Ectodermal cell (in vitro differentiated cells): ENCODE data around the gene ST3GAL5.

ENCODE experiments used
- H3K27ac ChIP-seq: 2 replicates; pipeline ENCODE4 v1.7.0; 2013; ENCODE audit warnings: mild to moderate bottlenecking, low read depth, low read length; ENCODE audit not compliant: insufficient read depth, poor library complexity, severe bottlenecking
- H3K27me3 ChIP-seq: 2 replicates; pipeline ENCODE4 v1.7.0; 2013; ENCODE audit warnings: mild to moderate bottlenecking, low read length; ENCODE audit not compliant: insufficient read depth, control insufficient read depth, poor library complexity, severe bottlenecking
- H3K36me3 ChIP-seq: one replicate; pipeline ENCODE4 v1.7.0; 2013; ENCODE audit warnings: low read length; ENCODE audit not compliant: control insufficient read depth, insufficient read depth
- H3K4me1 ChIP-seq: one replicate; pipeline ENCODE4 v1.7.0; 2013; ENCODE audit warnings: low read length; ENCODE audit not compliant: control insufficient read depth, insufficient read depth
- H3K4me3 ChIP-seq: 2 replicates; pipeline ENCODE4 v1.7.0; 2013; ENCODE audit warnings: low read depth, low read length, control low read depth; ENCODE audit not compliant: insufficient read depth
- H3K9me3 ChIP-seq: 2 replicates; pipeline ENCODE4 v1.7.0; 2013; ENCODE audit warnings: mild to moderate bottlenecking, low read length, moderate library complexity; ENCODE audit not compliant: control insufficient read depth
- WGBS, 2 experiments: methylation state at CpG; one replicate each; pipeline ENCODE4 v1.1.7; 2013; ENCODE audit warnings: missing lambda C conversion rate in 2 of 2; 5-methylcytosine and 5-hydroxymethylcytosine counted together

ST3GAL5 gene

GRCh38 chr2:85867121-85867520 is 21.7 kb downstream of the ST3GAL5 start:
- Histone ChIP-seq H3K9me3 (no peaks in the 10 kb centered on the region), H3K4me3 (no peak overlapping the region), H3K27ac (no peak overlapping the region), H3K36me3 (no peaks in the 10 kb centered on the region), H3K4me1 (no peaks in the 10 kb centered on the region), H3K27me3 (no peaks in the 10 kb centered on the region)
- 86 to 90% methylated on average over 1 of the region's 1 CpG for WGBS, 2 experiments

GRCh38 chr2:85866165-85866659 is 22.6 kb downstream of the ST3GAL5 start:
- Histone ChIP-seq H3K27ac (no peak overlapping the region), H3K4me1 (no peaks in the 10 kb centered on the region), H3K9me3 (no peaks in the 10 kb centered on the region), H3K27me3 (no peaks in the 10 kb centered on the region), H3K36me3 (no peaks in the 10 kb centered on the region), H3K4me3 (no peak overlapping the region)
- WGBS, 2 experiments, result 94 to 95% methylated on average over 3 of the region's 3 CpGs

GRCh38 chr2:85865539-85866164 is 23.1 kb downstream of the ST3GAL5 start:
- Histone ChIP-seq H3K27ac (no peak overlapping the region), H3K4me1 (no peaks in the 10 kb centered on the region), H3K27me3 (no peaks in the 10 kb centered on the region), H3K36me3 (no peaks in the 10 kb centered on the region), H3K4me3 (no peak overlapping the region), H3K9me3 (no peaks in the 10 kb centered on the region)
- 94 to 95% methylated on average over 6 of the region's 6 CpGs for WGBS, 2 experiments

- Histone ChIP-seq H3K27me3 (no peaks in the 10 kb centered on the region), H3K36me3 (no peaks in the 10 kb centered on the region), H3K4me3 (no peak overlapping the region), H3K4me1 (no peaks in the 10 kb centered on the region), H3K27ac (no peak overlapping the region), H3K9me3 (no peaks in the 10 kb centered on the region)
- 93 to 100% methylated on average over 2 of the region's 2 CpGs for WGBS, 2 experiments
Measured at GRCh38 chr2:85864654-85865053, 24.1 kb downstream of the ST3GAL5 start.

- no peak overlapping the region for H3K27ac ChIP-seq
- H3K27me3 ChIP-seq, result no peaks in the 10 kb centered on the region
- H3K9me3 ChIP-seq, result no peaks in the 10 kb centered on the region
- no peaks in the 10 kb centered on the region for H3K4me1 ChIP-seq
- WGBS, 2 experiments, result 87 to 95% methylated on average over 4 to 5 of the region's 5 CpGs
- H3K4me3 ChIP-seq, result no peak overlapping the region
- H3K36me3 ChIP-seq, result no peaks in the 10 kb centered on the region
Measured at GRCh38 chr2:85862426-85862825, 26.4 kb downstream of the ST3GAL5 start.

- no peaks in the 10 kb centered on the region for H3K36me3 ChIP-seq
- H3K27me3 ChIP-seq, result no peaks in the 10 kb centered on the region
- no peaks in the 10 kb centered on the region for H3K4me1 ChIP-seq
- WGBS, 2 experiments, result 50 to 77% methylated on average over 2 to 5 of the region's 5 CpGs
- no peaks in the 10 kb centered on the region for H3K9me3 ChIP-seq
- H3K4me3 ChIP-seq, result no peak overlapping the region
- no peak overlapping the region for H3K27ac ChIP-seq
Measured at GRCh38 chr2:85861650-85862049, 27.1 kb downstream of the ST3GAL5 start.

- no peak overlapping the region for H3K4me3 ChIP-seq
- no peaks in the 10 kb centered on the region for H3K9me3 ChIP-seq
- WGBS, 2 experiments, result 87 to 100% methylated on average over 1 of the region's 1 CpG
- no peaks in the 10 kb centered on the region for H3K36me3 ChIP-seq
- H3K4me1 ChIP-seq, result no peaks in the 10 kb centered on the region
- no peak overlapping the region for H3K27ac ChIP-seq
- H3K27me3 ChIP-seq, result no peaks in the 10 kb centered on the region
Measured at GRCh38 chr2:85861180-85861579, 27.6 kb downstream of the ST3GAL5 start.

- no peaks in the 10 kb centered on the region for H3K9me3 ChIP-seq
- H3K36me3 ChIP-seq, result no peaks in the 10 kb centered on the region
- no peak overlapping the region for H3K27ac ChIP-seq
- H3K4me1 ChIP-seq, result no peaks in the 10 kb centered on the region
- H3K27me3 ChIP-seq, result no peaks in the 10 kb centered on the region
- WGBS, 2 experiments, result 90 to 91% methylated on average over 2 to 3 of the region's 3 CpGs
- H3K4me3 ChIP-seq, result no peak overlapping the region
Measured at GRCh38 chr2:85858841-85859240, 29.9 kb downstream of the ST3GAL5 start.

GRCh38 chr2:85854897-85855296 is 33.9 kb downstream of the ST3GAL5 start:
- 93 to 95% methylated on average over 4 of the region's 4 CpGs for WGBS, 2 experiments
- Histone ChIP-seq H3K27ac (no peak overlapping the region), H3K4me3 (no peak overlapping the region), H3K27me3 (no peaks in the 10 kb centered on the region), H3K4me1 (no peaks in the 10 kb centered on the region), H3K9me3 (no peaks in the 10 kb centered on the region), H3K36me3 (no peaks in the 10 kb centered on the region)

GRCh38 chr2:85854166-85854509 is 34.7 kb downstream of the ST3GAL5 start:
- H3K27ac ChIP-seq, result no peak overlapping the region
- H3K9me3 ChIP-seq, result no peaks in the 10 kb centered on the region
- H3K27me3 ChIP-seq, result no peaks in the 10 kb centered on the region
- 88 to 90% methylated on average over 3 of the region's 3 CpGs for WGBS, 2 experiments
- no peak overlapping the region for H3K4me3 ChIP-seq
- H3K4me1 ChIP-seq, result no peaks in the 10 kb centered on the region
- H3K36me3 ChIP-seq, result no peaks in the 10 kb centered on the region
